Testis (tissue), 3 donors: ENCODE measurements around the gene CACNA1I. TPM values are rescaled to one million over a fixed set of nuclear protein-coding genes. Genes with fewer than 3 reads are reported as not detected.
A peak's percentile ranks its signal among the peaks of the same experiment; 100 is the strongest.

ENCODE experiments used
- DNase-seq: peaks from one replicate; pipeline ENCODE4 v3.0.0-alpha.2; 2019
- H3K27ac ChIP-seq, 2 donors: fragments of 200-600 bp; sonication (generic); one replicate each; pipeline ENCODE4 v1.5.1; 2019
- H3K27me3 ChIP-seq: fragments of 200-600 bp; sonication (generic); one replicate; pipeline ENCODE4 v1.5.1; 2019
- H3K36me3 ChIP-seq: fragments of 200-600 bp; sonication (generic); one replicate; pipeline ENCODE4 v1.5.1; 2017; ENCODE audit warnings: low read depth; ENCODE audit errors: missing control alignments
- H3K4me1 ChIP-seq: fragments of 200-600 bp; sonication (generic); one replicate; pipeline ENCODE4 v1.5.1; 2019
- H3K4me3 ChIP-seq, 2 donors: fragments of 200-600 bp; sonication (generic); one replicate each; pipeline ENCODE4 v1.5.1; 2017 to 2019
- H3K9me3 ChIP-seq: fragments of 200-600 bp; sonication (generic); one replicate; pipeline ENCODE4 v1.5.1; 2017
- POLR2A ChIP-seq: fragments of 450-650 bp; IDR thresholded peaks from one replicate; pipeline ENCODE4 v1.6.1; 2017; ENCODE audit warnings: antibody characterized with exemption, mild to moderate bottlenecking, moderate library complexity
- WGBS, 2 donors: methylation state at CpG; one replicate each; pipeline ENCODE4 v1.1.5; 2018; 5-methylcytosine and 5-hydroxymethylcytosine counted together
- intact Hi-C: fragments of 100-400 bp; cut with DNase I; formaldehyde crosslinking; loops from one replicate; pipeline ENCODE4 v1.15.1; 2023; ENCODE audit warnings: low total_unique reads
- polyA plus RNA-seq: library from polyadenylated mRNA; stranded (reverse); fragments of 350-450 nt; fragmentation: Illumina TruSeq; extraction: RNeasy Lipid Tissue Mini Kit (QIAGEN cat#74804); gene quantifications from one replicate; pipeline ENCODE4 v1.2.3, GENCODE V29; 2014; ENCODE audit warnings: low read depth, low replicate concordance; ENCODE audit not compliant: insufficient read depth
- total RNA-seq, 2 donors: library from RNA; depleted of rRNA; stranded (reverse); fragments of >200 nt; gene quantifications; one replicate each; pipeline ENCODE4 v1.2.3, GENCODE V29; 2016
- TF ChIP-seq, protein P1 (sequence below), 3 experiments: fragments of 450-650 bp in 2 of 3; fragments of 200-600 bp in 1 of 3; sonication (generic) in 1 of 3; IDR thresholded peaks; one replicate each; pipeline ENCODE4 v1.5.1; 2016 to 2019; ENCODE audit warnings: antibody characterized with exemption in 3 of 3, mild to moderate bottlenecking in 2 of 3, moderate library complexity in 1 of 3

CACNA1I gene
- total and polyA plus RNA-seq, 3 donors from 2014 or later, result 1.3 to 2.0 (median 1.7) TPM

DNA sequence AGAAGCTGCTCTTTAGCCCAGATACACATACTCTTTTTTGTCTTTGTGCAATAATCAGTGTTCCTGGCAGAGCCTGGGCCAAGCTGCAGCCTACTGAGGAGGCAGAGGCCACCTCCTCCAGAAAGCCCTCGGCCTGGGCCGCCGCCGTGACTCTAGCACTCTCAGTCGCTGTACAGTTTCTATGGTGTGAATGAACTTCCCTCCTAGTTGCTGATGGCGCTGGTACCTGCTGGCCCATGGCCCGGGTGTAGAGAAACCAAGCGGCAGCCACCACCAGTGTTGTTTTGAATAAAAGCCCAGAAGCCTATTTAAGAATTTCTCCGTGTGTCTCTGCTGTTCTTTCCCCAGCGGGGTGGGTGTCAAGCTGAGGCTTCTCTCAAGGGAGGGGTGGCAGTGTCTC lies 118.9 kb downstream of the CACNA1I start:
- Histone ChIP-seq H3K4me1 (peaks cover 13% of the 10 kb centered on the region), H3K36me3 (no peaks in the 10 kb centered on the region), H3K27ac (no peak overlapping the region), H3K9me3 (no peaks in the 10 kb centered on the region), H3K27me3 (no peaks in the 10 kb centered on the region), H3K4me3 (no peak overlapping the region)
- TF ChIP-seq, protein P1, sequence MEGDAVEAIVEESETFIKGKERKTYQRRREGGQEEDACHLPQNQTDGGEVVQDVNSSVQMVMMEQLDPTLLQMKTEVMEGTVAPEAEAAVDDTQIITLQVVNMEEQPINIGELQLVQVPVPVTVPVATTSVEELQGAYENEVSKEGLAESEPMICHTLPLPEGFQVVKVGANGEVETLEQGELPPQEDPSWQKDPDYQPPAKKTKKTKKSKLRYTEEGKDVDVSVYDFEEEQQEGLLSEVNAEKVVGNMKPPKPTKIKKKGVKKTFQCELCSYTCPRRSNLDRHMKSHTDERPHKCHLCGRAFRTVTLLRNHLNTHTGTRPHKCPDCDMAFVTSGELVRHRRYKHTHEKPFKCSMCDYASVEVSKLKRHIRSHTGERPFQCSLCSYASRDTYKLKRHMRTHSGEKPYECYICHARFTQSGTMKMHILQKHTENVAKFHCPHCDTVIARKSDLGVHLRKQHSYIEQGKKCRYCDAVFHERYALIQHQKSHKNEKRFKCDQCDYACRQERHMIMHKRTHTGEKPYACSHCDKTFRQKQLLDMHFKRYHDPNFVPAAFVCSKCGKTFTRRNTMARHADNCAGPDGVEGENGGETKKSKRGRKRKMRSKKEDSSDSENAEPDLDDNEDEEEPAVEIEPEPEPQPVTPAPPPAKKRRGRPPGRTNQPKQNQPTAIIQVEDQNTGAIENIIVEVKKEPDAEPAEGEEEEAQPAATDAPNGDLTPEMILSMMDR (IDR thresholded peaks at IDR 0.05), result no peak
- TF ChIP-seq POLR2A, result no peak
- intact Hi-C loops, result no loop called here
- no peak for DNase-seq
- 85 to 89% methylated on average over 10 of the region's 10 CpGs for WGBS, 2 donors

DNA sequence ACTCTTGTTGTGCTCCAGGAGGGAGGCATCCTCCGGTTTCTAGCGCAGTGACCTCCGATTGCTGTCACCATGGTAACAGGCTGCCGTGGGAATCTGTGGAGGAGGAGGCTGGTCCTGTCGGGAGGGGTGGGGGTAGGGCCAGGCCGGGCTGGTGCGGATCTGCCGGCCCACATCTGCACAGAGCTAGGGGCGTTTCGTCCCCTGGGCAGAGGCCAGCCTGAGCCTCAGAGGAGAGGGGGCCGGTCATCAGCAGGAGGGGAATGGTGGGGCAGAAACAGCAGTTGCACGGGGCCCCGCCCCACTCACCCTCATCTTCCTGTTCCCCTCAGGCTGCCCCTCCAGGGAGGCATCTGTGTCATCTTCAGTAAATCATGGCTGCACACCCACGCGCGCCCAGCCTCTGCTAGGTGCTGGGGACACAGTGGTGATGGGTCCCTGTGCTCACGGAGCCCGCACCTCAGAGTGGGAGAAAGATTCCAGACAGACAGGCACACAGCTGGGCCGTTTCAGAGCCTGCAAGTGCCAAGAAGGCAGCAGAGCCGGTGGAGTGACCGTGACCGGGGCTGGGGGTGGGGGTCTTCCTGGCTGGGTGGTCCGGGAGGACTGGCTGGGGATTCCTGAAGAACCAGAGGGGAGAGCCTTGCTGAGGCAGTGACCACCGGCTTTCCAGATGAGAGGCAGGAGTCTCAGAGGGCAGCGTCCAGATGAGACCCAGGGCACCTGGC lies 120.5 kb downstream of the CACNA1I start:
- no peak for TF ChIP-seq POLR2A
- no peak overlapping the region for H3K27ac ChIP-seq
- 26 to 57% methylated on average over 15 to 24 of the region's 25 CpGs for WGBS, 2 donors
- H3K4me1 ChIP-seq, result peaks cover 13% of the 10 kb centered on the region
- intact Hi-C loops, result no loop called here
- H3K9me3 ChIP-seq, result no peaks in the 10 kb centered on the region
- no peak overlapping the region for H3K4me3 ChIP-seq
- H3K27me3 ChIP-seq, result no peaks in the 10 kb centered on the region
- H3K36me3 ChIP-seq, result no peaks in the 10 kb centered on the region
- peak; percentile 49 for DNase-seq

DNA sequence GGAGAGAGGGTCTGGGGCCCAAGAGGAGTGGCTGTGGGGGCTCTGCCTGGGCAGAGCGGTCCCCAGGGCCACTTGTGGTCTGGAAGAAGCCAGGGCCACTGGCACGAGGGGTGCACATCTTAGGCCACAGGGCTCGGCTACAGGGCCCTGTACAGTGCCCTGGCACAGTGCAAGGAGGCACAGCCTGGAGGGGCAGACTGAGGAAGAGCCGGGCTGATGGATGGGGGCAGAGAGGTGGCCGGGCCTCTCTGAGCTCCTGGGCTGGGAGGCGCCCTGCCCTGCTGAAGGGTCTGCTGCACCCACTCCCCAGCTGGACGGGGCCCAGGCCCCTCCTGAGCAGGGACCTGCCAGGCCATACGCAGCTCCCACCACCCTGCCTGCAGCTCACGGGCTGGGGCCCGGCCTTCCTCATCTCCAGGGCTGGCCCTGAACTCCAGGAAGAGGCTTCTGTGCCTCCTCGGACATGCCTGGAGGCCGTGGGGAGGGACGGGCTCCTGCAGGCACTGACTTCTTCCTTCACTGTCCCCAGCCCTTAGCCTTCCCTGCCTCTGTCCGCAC lies 123.5 kb downstream of the CACNA1I start:
- H3K4me1 ChIP-seq, result peaks cover 13% of the 10 kb centered on the region
- intact Hi-C loops, result no loop called here
- no peak overlapping the region for H3K27ac ChIP-seq
- H3K36me3 ChIP-seq, result no peaks in the 10 kb centered on the region
- no peaks in the 10 kb centered on the region for H3K9me3 ChIP-seq
- no peaks in the 10 kb centered on the region for H3K27me3 ChIP-seq
- WGBS, 2 donors, result 76 to 85% methylated on average over 7 to 13 of the region's 14 CpGs
- TF ChIP-seq, protein P1 (IDR thresholded peaks at IDR 0.05), result no peak
- no peak for TF ChIP-seq POLR2A
- H3K4me3 ChIP-seq, result no peak overlapping the region
- no peak for DNase-seq

DNA sequence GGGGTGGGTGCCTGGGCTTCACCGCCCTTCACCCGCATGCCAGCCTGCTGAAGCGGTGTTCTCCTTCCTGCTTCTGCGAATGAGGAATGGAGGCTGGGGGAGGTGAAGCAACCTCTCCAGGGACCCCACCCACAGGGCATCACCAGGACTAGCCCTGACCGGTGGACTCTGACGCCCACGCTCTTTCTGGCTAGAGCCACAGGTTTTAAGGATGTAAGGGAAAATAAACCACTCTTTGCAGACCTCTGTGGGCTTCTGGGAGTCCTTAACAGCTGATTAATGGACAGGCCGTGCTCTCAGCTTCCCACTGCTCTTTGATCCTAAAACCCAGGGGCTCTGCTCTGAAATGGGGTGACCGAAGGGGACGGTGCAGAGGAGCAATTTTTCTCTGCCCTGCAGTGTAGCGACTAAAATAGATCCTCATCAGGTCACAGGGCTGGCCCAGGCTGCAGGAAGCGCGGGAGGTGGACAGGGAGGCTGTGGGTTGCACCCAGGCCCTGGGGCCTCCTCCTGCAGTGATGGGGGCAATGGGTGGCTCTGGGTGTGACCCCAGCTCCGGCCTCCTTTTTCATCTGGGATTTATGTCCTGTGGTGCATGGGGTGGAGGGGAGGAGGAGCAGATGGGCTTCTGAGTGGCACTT lies 127.4 kb downstream of the CACNA1I start:
- no peak overlapping the region for H3K4me3 ChIP-seq
- H3K4me1 ChIP-seq, result no peaks in the 10 kb centered on the region
- H3K36me3 ChIP-seq, result no peaks in the 10 kb centered on the region
- intact Hi-C loops, result no loop called here
- H3K27me3 ChIP-seq, result no peaks in the 10 kb centered on the region
- H3K27ac ChIP-seq, result no peak overlapping the region
- no peak for DNase-seq
- no peaks in the 10 kb centered on the region for H3K9me3 ChIP-seq
- WGBS, 2 donors, result 76 to 86% methylated on average over 14 of the region's 14 CpGs
- TF ChIP-seq POLR2A, result no peak
- TF ChIP-seq, protein P1 (IDR thresholded peaks at IDR 0.05), result no peak

DNA sequence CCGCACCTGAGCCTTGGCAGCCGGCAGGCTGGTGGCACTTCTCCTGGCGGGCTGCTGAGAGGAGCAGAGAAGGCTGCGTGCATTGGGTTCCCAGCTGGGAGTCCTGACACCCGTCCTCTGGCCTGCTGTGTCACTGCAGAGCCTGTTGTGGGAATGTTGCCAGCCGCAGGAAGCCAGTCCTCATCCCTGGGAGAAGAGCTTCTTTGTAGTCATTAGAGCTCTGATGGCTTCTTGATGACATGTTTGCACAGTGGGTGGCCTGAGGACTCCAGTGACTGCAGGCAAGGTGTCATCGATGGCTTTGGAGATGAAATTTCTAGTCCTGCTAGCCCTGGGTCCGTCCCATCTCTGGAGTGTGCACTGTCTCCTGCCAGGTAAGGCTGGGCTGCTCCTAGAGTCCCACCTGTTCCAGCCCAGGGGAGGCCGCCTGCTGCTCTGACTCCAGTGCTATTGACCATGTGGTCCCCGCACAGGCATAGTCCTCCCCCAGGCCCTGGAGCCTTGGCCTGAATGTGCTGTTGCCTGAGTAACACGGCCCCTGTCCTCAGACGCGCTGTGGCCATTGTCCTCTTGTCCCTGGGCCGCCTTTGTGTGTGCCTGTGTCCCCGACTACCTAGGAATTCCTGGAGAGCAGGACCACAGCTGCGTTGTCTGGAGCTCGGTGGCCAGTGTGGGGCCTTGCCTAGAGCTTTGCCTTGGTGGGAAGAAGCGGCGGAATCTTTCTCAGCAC lies 129.2 kb downstream of the CACNA1I start:
- Histone ChIP-seq H3K9me3 (no peaks in the 10 kb centered on the region), H3K27ac (no peak overlapping the region), H3K4me1 (peaks cover 10% of the 10 kb centered on the region), H3K27me3 (no peaks in the 10 kb centered on the region), H3K4me3 (no peak overlapping the region), H3K36me3 (no peaks in the 10 kb centered on the region)
- intact Hi-C loops, result no loop called here
- no peak for DNase-seq
- TF ChIP-seq, protein P1 (IDR thresholded peaks at IDR 0.05), result no peak
- TF ChIP-seq POLR2A, result no peak
- WGBS, 2 donors, result 93 to 95% methylated on average over 8 to 19 of the region's 19 CpGs
